IMR-90 (cell line): ENCODE measurements around the gene C2orf74. TPM values are rescaled to one million over a fixed set of nuclear protein-coding genes. Genes with fewer than 3 reads are reported as not detected.

Source experiments
- ATAC-seq: fragments of 200-7000 bp; cut with Tn5 transposase; 2 replicates; pipeline ENCODE4 v1.9.1; 2020; ENCODE audit warnings: low read depth, mild to moderate bottlenecking, moderate library complexity
- BruUV-seq: library from RNA; stranded (reverse); fragments of 400-500 nt; replicated peaks from 2 replicates; lab custom pipeline; 2021; lab: Mats Ljungman, UMichigan
- CTCF ChIA-PET: fragments of 300-600 bp; formaldehyde crosslinking; extraction: SDS; loops from one replicate; lab custom pipeline; 2021; ENCODE audit warnings: antibody characterized with exemption; lab: Yijun Ruan, JAX
- POLR2A ChIA-PET: fragments of 300-600 bp; sonication (Branson Sonifier 250); formaldehyde crosslinking; loops from one replicate; lab custom pipeline; 2022; ENCODE audit warnings: antibody characterized with exemption; ENCODE audit not compliant: unreplicated experiment; lab: Charles Lee
- DNase-seq: peaks from one replicate; pipeline ENCODE4 v3.0.0; 2013
- H2AFZ ChIP-seq: replicated peaks from 2 replicates; pipeline ENCODE3; 2013; ENCODE audit warnings: low read length, mild to moderate bottlenecking; ENCODE audit not compliant: poor library complexity
- H2AK5ac ChIP-seq: 2 replicates; pipeline ENCODE4 v1.6.1; 2013; ENCODE audit warnings: low read depth, low read length, inconsistent platforms
- H2AK9ac ChIP-seq: replicated peaks from 2 replicates; pipeline ENCODE3; 2013; ENCODE audit warnings: mild to moderate bottlenecking, low read depth, low read length, moderate library complexity; ENCODE audit not compliant: poor library complexity
- H2BK120ac ChIP-seq: 2 replicates; pipeline ENCODE4 v1.6.1; 2013; ENCODE audit warnings: low read depth, low read length, inconsistent platforms
- H2BK15ac ChIP-seq: 3 replicates; pipeline ENCODE4 v1.6.1; 2013; ENCODE audit warnings: low read depth, low read length, inconsistent platforms
- H2BK20ac ChIP-seq: 2 replicates; pipeline ENCODE4 v1.6.1; 2013; ENCODE audit warnings: low read depth, mild to moderate bottlenecking, inconsistent platforms, low read length, moderate library complexity
- H2BK5ac ChIP-seq: 2 replicates; pipeline ENCODE4 v1.6.1; 2013; ENCODE audit warnings: mild to moderate bottlenecking, low read depth, low read length, inconsistent platforms; ENCODE audit not compliant: poor library complexity, severe bottlenecking
- H3K14ac ChIP-seq: replicated peaks from 2 replicates; pipeline ENCODE4 v1.6.1; 2013; ENCODE audit warnings: low read depth, low read length, inconsistent platforms
- H3K18ac ChIP-seq: 2 replicates; pipeline ENCODE4 v1.6.1; 2013; ENCODE audit warnings: low read depth, low read length, control low read depth
- H3K23ac ChIP-seq: 2 replicates; pipeline ENCODE4 v1.6.1; 2013; ENCODE audit warnings: low read depth, low read length, inconsistent platforms
- H3K27ac ChIP-seq: 2 replicates; pipeline ENCODE4 v1.5.1; 2013; ENCODE audit warnings: mild to moderate bottlenecking, control low read depth, low read length; ENCODE audit not compliant: insufficient read depth
- H3K27me3 ChIP-seq: 2 replicates; pipeline ENCODE4 v1.6.1; 2013; ENCODE audit warnings: low read length; ENCODE audit not compliant: control insufficient read depth, insufficient read depth
- H3K36me3 ChIP-seq: 2 replicates; pipeline ENCODE4 v1.6.1; 2013; ENCODE audit warnings: low read length, mixed read lengths; ENCODE audit not compliant: control insufficient read depth, insufficient read depth
- H3K4ac ChIP-seq: 2 replicates; pipeline ENCODE4 v1.6.1; 2013; ENCODE audit warnings: low read depth, low read length, inconsistent platforms
- H3K4me1 ChIP-seq: 2 replicates; pipeline ENCODE4 v1.6.1; 2013; ENCODE audit warnings: low read length, mixed read lengths; ENCODE audit not compliant: control insufficient read depth, insufficient read depth
- H3K4me2 ChIP-seq: 2 replicates; pipeline ENCODE4 v1.6.1; 2013; ENCODE audit warnings: low read depth, mild to moderate bottlenecking, control low read depth, low read length, moderate library complexity
- H3K4me3 ChIP-seq: 2 replicates; pipeline ENCODE4 v1.5.1; 2013; ENCODE audit warnings: low read depth, mild to moderate bottlenecking, control low read depth, low read length, moderate library complexity; ENCODE audit not compliant: insufficient read depth
- H3K56ac ChIP-seq: 2 replicates; pipeline ENCODE4 v1.6.1; 2013; ENCODE audit warnings: low read length, inconsistent platforms; ENCODE audit not compliant: insufficient read depth; ENCODE audit errors: extremely low read depth
- H3K79me1 ChIP-seq, 2 experiments: 2 replicates each; pipeline ENCODE4 v1.6.1; 2013; ENCODE audit warnings: low read length in 2 of 2, inconsistent platforms in 1 of 2, low read depth in 1 of 2
- H3K9ac ChIP-seq: 2 replicates; pipeline ENCODE4 v1.6.1; 2013; ENCODE audit warnings: low read depth, low read length, control low read depth
- H3K9me1 ChIP-seq: 2 replicates; pipeline ENCODE4 v1.6.1; 2013; ENCODE audit warnings: low read length, inconsistent platforms; ENCODE audit not compliant: insufficient read depth
- H3K9me3 ChIP-seq: 2 replicates; pipeline ENCODE4 v1.6.1; 2013; ENCODE audit warnings: low read length; ENCODE audit not compliant: control insufficient read depth, insufficient read depth
- H4K20me1 ChIP-seq: 2 replicates; pipeline ENCODE4 v1.6.1; 2013; ENCODE audit warnings: low read length, inconsistent platforms; ENCODE audit not compliant: insufficient read depth
- H4K5ac ChIP-seq: 2 replicates; pipeline ENCODE4 v1.6.1; 2013; ENCODE audit warnings: mild to moderate bottlenecking, low read depth, low read length, control low read depth
- H4K8ac ChIP-seq, 2 experiments: 2 replicates each; pipeline ENCODE4 v1.6.1; 2013; ENCODE audit warnings: low read depth in 2 of 2, low read length in 2 of 2, control low read depth in 1 of 2, inconsistent platforms in 1 of 2
- H4K91ac ChIP-seq: 2 replicates; pipeline ENCODE4 v1.6.1; 2013; ENCODE audit warnings: low read depth, low read length, inconsistent platforms; ENCODE audit not compliant: insufficient read depth
- BHLHE40 ChIP-seq: fragments of 150-350 bp; IDR thresholded peaks from 2 replicates; pipeline ENCODE4 v1.6.1; 2016; ENCODE audit warnings: mild to moderate bottlenecking, low read depth, low read length
- CEBPB ChIP-seq: IDR thresholded peaks from 2 replicates; pipeline ENCODE4 v1.6.1; 2012; ENCODE audit warnings: low read depth, low read length, improper control_type of control experiment
- CHD1 ChIP-seq: IDR thresholded peaks from 2 replicates; pipeline ENCODE4 v1.6.1; 2012; ENCODE audit warnings: low read depth, low read length, improper control_type of control experiment
- FOS ChIP-seq: fragments of 150-350 bp; IDR thresholded peaks from 2 replicates; pipeline ENCODE4 v1.6.1; 2016; ENCODE audit warnings: low read depth, low read length
- MAFK ChIP-seq: IDR thresholded peaks from 2 replicates; pipeline ENCODE4 v1.6.1; 2012; ENCODE audit warnings: low read depth, low read length, improper control_type of control experiment
- MAZ ChIP-seq: IDR thresholded peaks from 2 replicates; pipeline ENCODE4 v1.6.1; 2012; ENCODE audit warnings: low read depth, mild to moderate bottlenecking, low read length, improper control_type of control experiment, moderate library complexity, borderline replicate concordance
- POLR2A ChIP-seq: IDR thresholded peaks from 2 replicates; pipeline ENCODE4 v1.6.1; 2012; ENCODE audit warnings: mild to moderate bottlenecking, low read depth, low read length
- RAD21 ChIP-seq: IDR thresholded peaks from 2 replicates; pipeline ENCODE4 v1.6.1; 2012; ENCODE audit warnings: low read length, improper control_type of control experiment
- RCOR1 ChIP-seq: IDR thresholded peaks from 2 replicates; pipeline ENCODE4 v1.6.1; 2012; ENCODE audit warnings: mild to moderate bottlenecking, low read length, improper control_type of control experiment; ENCODE audit not compliant: insufficient replicate concordance
- SMC3 ChIP-seq: fragments of 150-350 bp; IDR thresholded peaks from 2 replicates; pipeline ENCODE4 v1.6.1; 2016; ENCODE audit warnings: low read depth, mild to moderate bottlenecking, antibody characterized with exemption, low read length, moderate library complexity
- WGBS, 2 experiments: methylation state at CpG; one replicate each; pipeline versions ENCODE4 v1.1.5 to v1.1.7; 2013; ENCODE audit warnings: missing lambda C conversion rate in 2 of 2; ENCODE audit not compliant: insufficient read length in 1 of 2; ENCODE audit errors: extremely low coverage in 2 of 2; 5-methylcytosine and 5-hydroxymethylcytosine counted together
- dilution Hi-C: fragments of 300-500 bp; cut with HindIII; formaldehyde crosslinking; loops from one replicate; pipeline ENCODE4 v1.14.3; 2018; ENCODE audit warnings: low sequenced_read_pairs; ENCODE audit not compliant: unreplicated experiment
- in situ Hi-C: fragments of 300-500 bp; cut with MboI; formaldehyde crosslinking; loops from 3 replicates; pipeline ENCODE4 v1.14.3; 2019; ENCODE audit warnings: low sequenced_read_pairs, inconsistent platforms, mixed read lengths
- intact Hi-C: fragments of 100-400 bp; cut with micrococcal nuclease; formaldehyde crosslinking; loops from 2 replicates; pipeline ENCODE4 v1.10.0; 2022
- polyA plus RNA-seq, 3 experiments: library from polyadenylated mRNA; depleted of rRNA; stranded (reverse); fragments of >200 nt; gene quantifications; 2 replicates each; pipeline ENCODE4 v1.2.3, GENCODE V29; 2012; ENCODE audit warnings: low replicate concordance in 1 of 3
- total RNA-seq: library from RNA; depleted of rRNA; stranded (reverse); fragments of >200 nt; gene quantifications from 2 replicates; pipeline ENCODE4 v1.2.3, GENCODE V29; 2012
- TF ChIP-seq, protein P1 (sequence below): fragments of 150-350 bp; IDR thresholded peaks from 2 replicates; pipeline ENCODE4 v1.6.1; 2017; ENCODE audit warnings: mild to moderate bottlenecking, antibody characterized with exemption, low read length, low read depth
- TF ChIP-seq, protein P2 (sequence below): fragments of 150-350 bp; IDR thresholded peaks from 2 replicates; pipeline ENCODE4 v1.6.1; 2016; ENCODE audit warnings: low read depth, mild to moderate bottlenecking, low read length, moderate library complexity, borderline replicate concordance

The C2orf74 gene
- total and polyA plus RNA-seq, 2 of the 4 experiments (the other 2 are of a cell fraction) = 8.4 to 21.9 TPM

DNA sequence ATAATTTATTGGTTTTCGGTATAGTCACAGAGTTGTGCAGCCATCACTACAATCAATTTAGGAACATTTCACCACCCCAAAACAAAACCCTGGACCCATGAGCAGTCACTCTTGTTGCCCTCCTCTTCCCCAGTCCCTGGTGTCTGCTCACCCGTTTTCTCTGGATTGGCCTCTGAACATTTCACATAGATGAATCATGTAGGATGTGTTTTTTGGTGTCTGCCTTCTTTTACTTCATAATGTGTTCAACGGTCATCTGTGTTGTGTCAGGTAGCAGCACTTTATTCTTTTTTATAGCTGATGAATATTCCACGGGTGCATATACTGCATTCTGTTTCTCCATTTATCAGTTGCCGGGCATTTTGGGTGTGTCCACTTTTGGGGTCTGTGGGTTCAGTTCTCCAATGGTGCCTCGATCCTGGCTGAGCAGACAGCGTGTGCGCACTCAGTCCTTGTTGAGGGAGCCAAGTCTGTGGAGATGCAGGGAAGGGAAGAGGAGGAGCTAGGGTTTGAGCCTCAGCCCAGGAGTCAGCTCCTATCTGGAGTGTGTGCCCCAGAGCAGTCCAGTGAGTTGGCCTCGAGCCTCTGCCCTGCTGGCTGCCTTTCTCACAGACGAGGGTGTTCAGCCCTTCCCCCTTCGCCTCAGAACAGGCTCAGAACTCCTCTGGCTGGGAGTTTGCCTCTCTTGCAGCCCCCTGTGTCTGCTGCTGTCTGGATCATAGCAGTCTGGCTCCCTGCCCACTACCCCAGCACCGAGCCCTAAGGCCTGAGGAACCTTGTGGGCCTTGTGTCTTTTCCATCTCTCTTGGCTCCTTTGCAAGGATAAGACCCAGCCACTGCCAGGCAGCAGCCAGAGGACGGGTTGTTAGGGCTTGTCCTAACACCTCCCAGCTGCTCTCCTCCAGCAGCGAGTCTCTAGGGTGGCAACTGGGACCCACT, 18.0 kb downstream of the C2orf74 start (continued):
- TF ChIP-seq RAD21 = no peak
- no peak for TF ChIP-seq MAZ
- no peak for TF ChIP-seq POLR2A

- ATAC-seq (no peak), DNase-seq (no peak)
- H3K36me3 ChIP-seq = peaks cover 49% of the 10 kb centered on the region
- no peaks in the 10 kb centered on the region for H3K27me3 ChIP-seq
- H2AFZ ChIP-seq = peak overlapping the region; percentile 80
- peak overlapping the region; percentile 2 to 27; a peak in 3 of 4 replicates for H4K8ac ChIP-seq
- H3K9me3 ChIP-seq = no peaks in the 10 kb centered on the region
- peak overlapping the region; percentile 38 for H3K18ac ChIP-seq
- no peak overlapping the region for H3K4me3 ChIP-seq
- H2BK120ac ChIP-seq = peak overlapping the region; percentile 72
- H2AK5ac ChIP-seq = peak overlapping the region; percentile 76
- intact Hi-C loops (no loop called here), dilution Hi-C loops (no loop called here), in situ Hi-C loops (no loop called here)
- H2BK5ac ChIP-seq = peak overlapping the region; percentile 61
- H3K14ac ChIP-seq = peak overlapping the region; percentile 39
- 0 out of 2 replicates have a peak overlapping the region, but pooled peaks have one; percentile 1 for H2BK20ac ChIP-seq
- H3K4me1 ChIP-seq = peaks cover 28% of the 10 kb centered on the region
- WGBS, 2 experiments = 76% methylated on average over 3 of the region's 6 CpGs; no CpG with 5 or more reads in 1 of the 2 experiments
- H3K4me2 ChIP-seq = peak overlapping the region; percentile 70
- CTCF ChIA-PET = interaction anchor here (0.6 kb wide), 1 partner anchor 45 kb away, joined by 3 read pairs; no protein-coding TSS in a partner anchor
- peak overlapping the region; percentile 61 for H3K27ac ChIP-seq
- H3K56ac ChIP-seq = no peak overlapping the region
- H3K9ac ChIP-seq = peak overlapping the region; percentile 39
- H3K4ac ChIP-seq = peak overlapping the region; percentile 74
- POLR2A ChIA-PET = no interaction called here
- H3K9me1 ChIP-seq = peaks cover 33% of the 10 kb centered on the region
- H4K5ac ChIP-seq = peak overlapping the region; percentile 43
- no TSS peak for BruUV-seq
- H4K20me1 ChIP-seq = peaks cover 8% of the 10 kb centered on the region; the same call in 1 of the 2 replicates
- peak overlapping the region; percentile 67 for H4K91ac ChIP-seq
- peaks cover 49 to 76% of the 10 kb centered on the region in 2 experiments for H3K79me1 ChIP-seq
- no peak overlapping the region; the same call in 2 of the 3 replicates for H2BK15ac ChIP-seq
- H3K23ac ChIP-seq = peak overlapping the region; percentile 86
- H2AK9ac ChIP-seq = peak overlapping the region; percentile 97
- no peak for TF ChIP-seq MAZ
- no peak for TF ChIP-seq RAD21
- TF ChIP-seq RCOR1 = no peak
- TF ChIP-seq, protein P1, sequence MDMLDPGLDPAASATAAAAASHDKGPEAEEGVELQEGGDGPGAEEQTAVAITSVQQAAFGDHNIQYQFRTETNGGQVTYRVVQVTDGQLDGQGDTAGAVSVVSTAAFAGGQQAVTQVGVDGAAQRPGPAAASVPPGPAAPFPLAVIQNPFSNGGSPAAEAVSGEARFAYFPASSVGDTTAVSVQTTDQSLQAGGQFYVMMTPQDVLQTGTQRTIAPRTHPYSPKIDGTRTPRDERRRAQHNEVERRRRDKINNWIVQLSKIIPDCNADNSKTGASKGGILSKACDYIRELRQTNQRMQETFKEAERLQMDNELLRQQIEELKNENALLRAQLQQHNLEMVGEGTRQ = no peak
- no peak for TF ChIP-seq FOS
- TF ChIP-seq, protein P2, sequence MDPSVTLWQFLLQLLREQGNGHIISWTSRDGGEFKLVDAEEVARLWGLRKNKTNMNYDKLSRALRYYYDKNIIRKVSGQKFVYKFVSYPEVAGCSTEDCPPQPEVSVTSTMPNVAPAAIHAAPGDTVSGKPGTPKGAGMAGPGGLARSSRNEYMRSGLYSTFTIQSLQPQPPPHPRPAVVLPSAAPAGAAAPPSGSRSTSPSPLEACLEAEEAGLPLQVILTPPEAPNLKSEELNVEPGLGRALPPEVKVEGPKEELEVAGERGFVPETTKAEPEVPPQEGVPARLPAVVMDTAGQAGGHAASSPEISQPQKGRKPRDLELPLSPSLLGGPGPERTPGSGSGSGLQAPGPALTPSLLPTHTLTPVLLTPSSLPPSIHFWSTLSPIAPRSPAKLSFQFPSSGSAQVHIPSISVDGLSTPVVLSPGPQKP = no peak
- no peak for TF ChIP-seq BHLHE40
- TF ChIP-seq POLR2A = no peak
- no peak for TF ChIP-seq SMC3
- TF ChIP-seq MAFK = no peak
- TF ChIP-seq CHD1 = no peak
- TF ChIP-seq CEBPB = no peak
Measured at GRCh38 chr2:61180686-61181085, 18.7 kb downstream of the C2orf74 start.
